WTC11 (cell line): ENCODE data around the gene ADGRV1.

Experiments
- ATF2 ChIP-seq: sonication (generic); formaldehyde crosslinking; IDR thresholded peaks from 2 replicates; pipeline ENCODE4 v1.8.1; 2022; ENCODE audit warnings: low read depth, missing genetic modification reagents, borderline replicate concordance
- IRF2 ChIP-seq: sonication (generic); formaldehyde crosslinking; IDR thresholded peaks from 2 replicates; pipeline ENCODE4 v1.8.0; 2022; ENCODE audit warnings: low read depth, missing genetic modification reagents, borderline replicate concordance

- no peak for TF ChIP-seq ATF2 (CRISPR knock-in tag)
- TF ChIP-seq IRF2 (CRISPR knock-in tag) = no peak
These were observed 570.0 kb downstream of the ADGRV1 start for GRCh38 chr5:91128604-91129003.
